Lower leg skin (tissue), 3 donors: ENCODE data around the gene CORIN.

Experiments
- CTCF ChIP-seq, 3 donors: fragments of 450-650 bp; IDR thresholded peaks; one replicate each; pipeline ENCODE4 v1.5.1; 2016; ENCODE audit warnings: antibody characterized with exemption in 3 of 3, mild to moderate bottlenecking in 3 of 3, moderate library complexity in 2 of 3
- POLR2A ChIP-seq, 2 donors: fragments of 450-650 bp; IDR thresholded peaks; one replicate each; pipeline ENCODE4 v1.6.1; 2016 to 2017; ENCODE audit warnings: antibody characterized with exemption in 2 of 2, mild to moderate bottlenecking in 1 of 2, moderate library complexity in 1 of 2

- TF ChIP-seq CTCF (IDR thresholded peaks at IDR 0.05) (no peak), POLR2A (IDR thresholded peaks at IDR 0.05) (no peak)
Measured at GRCh38 chr4:47647029-47647428, 190.8 kb downstream of the CORIN start.
